Measurements from ENCODE around the gene SLX4IP. TPM values are rescaled to one million over a fixed set of nuclear protein-coding genes. Genes with fewer than 3 reads are reported as not detected.

The SLX4IP gene
- total and polyA plus RNA-seq, 2 donors (not counting 3 experiments of a cell fraction or from before 2014, with no cell fraction given): 1.9 to 4.5 TPM

GRCh38 chr20:10490706-10491105 is 55.6 kb downstream of the SLX4IP start:
- ChIA-PET POLR2A (no interaction called here), CTCF (no interaction called here)
- Histone ChIP-seq H3K9me1 (replicated peaks; ENCODE audit: control insufficient read depth, extremely low read depth, insufficient read depth, low read length) (no peaks in the 10 kb centered on the region), H2AFZ (ENCODE audit: low read depth, low read length) (no peak overlapping the region), H3K4me3 (replicated peaks in 1 of 3; ENCODE audit: insufficient read depth in 1 of 3, low read depth in 1 of 3, low read length in 3 of 3) (no peak overlapping the region), H3K4me1 (ENCODE audit: control insufficient read depth, extremely low read depth, insufficient read depth, low read length) (peaks cover 4% of the 10 kb centered on the region), H3K27me3 (ENCODE audit: control insufficient read depth in 2 of 2, insufficient read depth in 2 of 2, low read length in 2 of 2) (no peaks in the 10 kb centered on the region), H3K9ac (replicated peaks; ENCODE audit: extremely low read depth, insufficient read depth, low read length) (no peak overlapping the region), H4K20me1 (replicated peaks; ENCODE audit: control insufficient read depth, extremely low read depth, insufficient read depth, low read length) (no peaks in the 10 kb centered on the region), H3K4me2 (ENCODE audit: insufficient read depth, low read length) (no peak overlapping the region), H3K36me3 (ENCODE audit: control insufficient read depth in 2 of 2, extremely low read depth in 1 of 2, insufficient read depth in 2 of 2, low read length in 2 of 2) (no peaks in the 10 kb centered on the region), H3K9me3 (replicated peaks; ENCODE audit: control insufficient read depth, insufficient read depth, low read length) (no peaks in the 10 kb centered on the region), H3K27ac (ENCODE audit: insufficient read depth, low read depth, low read length) (no peak overlapping the region), H3K79me2 (ENCODE audit: control insufficient read depth, insufficient read depth, low read length) (no peaks in the 10 kb centered on the region)
- DNase-seq (ENCODE audit: low read depth, low spot score) (no peak), FAIRE-seq (no peak)
- BruUV-seq (replicated peaks): no TSS peak
- intact Hi-C loops (cut with micrococcal nuclease) (no loop called here), dilution Hi-C loops (cut with MboI; ENCODE audit: extremely low pct_ligation_motif_present, low sequenced_read_pairs) (no loop called here)
- TF ChIP-seq MAX (IDR thresholded peaks at IDR 0.05; ENCODE audit: insufficient read depth, insufficient read length): no peak

GRCh38 chr20:10492065-10492464 is 57.0 kb downstream of the SLX4IP start:
- H4K20me1 ChIP-seq (replicated peaks; ENCODE audit: control insufficient read depth, extremely low read depth, insufficient read depth, low read length): no peaks in the 10 kb centered on the region
- no peak overlapping the region for H3K4me3 ChIP-seq (replicated peaks in 1 of 3; ENCODE audit: insufficient read depth in 1 of 3, low read depth in 1 of 3, low read length in 3 of 3)
- H3K9me3 ChIP-seq (replicated peaks; ENCODE audit: control insufficient read depth, insufficient read depth, low read length): no peaks in the 10 kb centered on the region
- no peak overlapping the region for H3K4me2 ChIP-seq (ENCODE audit: insufficient read depth, low read length)
- H3K27me3 ChIP-seq (ENCODE audit: control insufficient read depth in 2 of 2, insufficient read depth in 2 of 2, low read length in 2 of 2): no peaks in the 10 kb centered on the region
- no peaks in the 10 kb centered on the region for H3K36me3 ChIP-seq (ENCODE audit: control insufficient read depth in 2 of 2, extremely low read depth in 1 of 2, insufficient read depth in 2 of 2, low read length in 2 of 2)
- dilution Hi-C loops (cut with MboI; ENCODE audit: extremely low pct_ligation_motif_present, low sequenced_read_pairs): no loop called here
- no peak overlapping the region for H3K9ac ChIP-seq (replicated peaks; ENCODE audit: extremely low read depth, insufficient read depth, low read length)
- no peak overlapping the region for H3K27ac ChIP-seq (ENCODE audit: insufficient read depth, low read depth, low read length)
- H3K4me1 ChIP-seq (ENCODE audit: control insufficient read depth, extremely low read depth, insufficient read depth, low read length): peaks cover 4% of the 10 kb centered on the region
- no TSS peak for BruUV-seq (replicated peaks)
- TF ChIP-seq GATA2 (IDR thresholded peaks at IDR 0.05; ENCODE audit: insufficient read depth, insufficient read length, low read depth, low read length): no peak
- TF ChIP-seq CTCF (IDR thresholded peaks at IDR 0.05; ENCODE audit: extremely low read depth in 1 of 2, insufficient read depth in 1 of 2, low read depth in 1 of 2, low read length in 2 of 2): no peak
- TF ChIP-seq POLR2AphosphoS5 (IDR thresholded peaks at IDR 0.05; ENCODE audit: insufficient read depth, low read depth, low read length): no peak
- TF ChIP-seq MYC (IDR thresholded peaks at IDR 0.05; ENCODE audit: low read depth, low read length): no peak
- TF ChIP-seq EZH2 (IDR thresholded peaks at IDR 0.05; ENCODE audit: borderline replicate concordance, low read depth, low read length, severe bottlenecking): no peak
- no peak for TF ChIP-seq POLR2A (IDR thresholded peaks at IDR 0.05; ENCODE audit: low read depth, low read length)
- DNase-seq (ENCODE audit: low read depth, low spot score) (no peak), FAIRE-seq (no peak)
- ChIA-PET POLR2A (no interaction called here), CTCF (no interaction called here)
- H3K9me1 ChIP-seq (replicated peaks; ENCODE audit: control insufficient read depth, extremely low read depth, insufficient read depth, low read length): no peaks in the 10 kb centered on the region
- no peak overlapping the region for H2AFZ ChIP-seq (ENCODE audit: low read depth, low read length)
- no peaks in the 10 kb centered on the region for H3K79me2 ChIP-seq (ENCODE audit: control insufficient read depth, insufficient read depth, low read length)
- intact Hi-C loops (cut with micrococcal nuclease): no loop called here
